HCT116 (cell line): ENCODE data around the gene TRIM14. TPM values are rescaled to one million over a fixed set of nuclear protein-coding genes. Genes with fewer than 3 reads are reported as not detected.

Source experiments
- ATAC-seq: fragments of 200-7000 bp; cut with Tn5 transposase; 2 replicates; pipeline ENCODE4 v1.9.1; 2020; ENCODE audit warnings: mild to moderate bottlenecking, moderate library complexity
- BruUV-seq: library from RNA; stranded (reverse); fragments of 400-500 nt; replicated peaks from 2 replicates; lab custom pipeline; 2021; lab: Mats Ljungman, UMichigan
- CTCF ChIA-PET: fragments of 300-600 bp; sonication (Branson Sonifier 250); formaldehyde crosslinking; loops from one replicate; lab custom pipeline; 2021; ENCODE audit warnings: antibody characterized with exemption; lab: Charles Lee
- POLR2A ChIA-PET: fragments of 300-600, 350-600 bp; sonication (Branson Sonifier 250); formaldehyde crosslinking; loops from one replicate; lab custom pipeline; 2021; ENCODE audit warnings: antibody characterized with exemption; lab: Charles Lee
- RAD21 ChIA-PET, 2 experiments: fragments of 300-600 bp; sonication (Branson Sonifier 250); formaldehyde crosslinking; loops; one replicate each; lab custom pipeline; 2023; ENCODE audit warnings: low total read pairs in 2 of 2; ENCODE audit not compliant: uncharacterized antibody in 2 of 2, unreplicated experiment in 2 of 2, low non-redundant PET in 1 of 2; lab: Charles Lee
- DNase-seq: peaks from one replicate; pipeline ENCODE4 v3.0.0-alpha.2; 2010; ENCODE audit warnings: low read depth, low spot score
- H2AFZ ChIP-seq: fragments of 200-600 bp; shearing (Covaris generic), sonication (generic); 2 replicates; pipeline ENCODE4 v1.6.1; 2017; ENCODE audit warnings: low read depth, mixed run types, mixed read lengths, antibody characterized with exemption, low read length; ENCODE audit not compliant: poor library complexity, severe bottlenecking
- H3K27ac ChIP-seq: 2 replicates; pipeline ENCODE4 v1.5.1; 2012; ENCODE audit warnings: low read depth, low read length
- H3K27me3 ChIP-seq: fragments of 200-600 bp; sonication (generic); 2 replicates; pipeline ENCODE4 v1.6.1; 2016; ENCODE audit warnings: mixed run types, low read length, mixed read lengths; ENCODE audit not compliant: insufficient read depth
- H3K36me3 ChIP-seq, 2 experiments: fragments of 200-500 bp in 1 of 2; fragments of 200-600 bp in 1 of 2; sonication (Bioruptor generic) in 1 of 2; sonication (generic) in 1 of 2; 2 replicates each; pipeline versions ENCODE4 v1.5.1 to v1.6.1; 2014 to 2016; ENCODE audit warnings: low read length in 2 of 2, inconsistent platforms in 1 of 2, mixed read lengths in 1 of 2, mixed run types in 1 of 2; ENCODE audit not compliant: insufficient read depth in 2 of 2, control insufficient read depth in 1 of 2
- H3K4me1 ChIP-seq, 2 experiments: fragments of 200-600 bp in 1 of 2; sonication (generic) in 1 of 2; 2 replicates each; pipeline versions ENCODE4 v1.5.1 to v1.6.1; 2012 to 2017; ENCODE audit warnings: low read length in 2 of 2, inconsistent platforms in 1 of 2, mild to moderate bottlenecking in 1 of 2, mixed read lengths in 1 of 2, mixed run types in 1 of 2, moderate library complexity in 1 of 2; ENCODE audit not compliant: insufficient read depth in 2 of 2, control insufficient read depth in 1 of 2
- H3K4me2 ChIP-seq: fragments of 200-600 bp; sonication (generic); 2 replicates; pipeline ENCODE4 v1.6.1; 2017; ENCODE audit warnings: mixed run types, low read length, mixed read lengths
- H3K4me3 ChIP-seq, 2 experiments: fragments of 200-600 bp in 1 of 2; sonication (generic) in 1 of 2; replicated peaks in 1 of 2; 2 replicates each; pipeline ENCODE4 v1.5.1; 2011 to 2016; ENCODE audit warnings: low read length in 2 of 2, control low read depth in 1 of 2, low read depth in 1 of 2, mild to moderate bottlenecking in 1 of 2, mixed read lengths in 1 of 2, mixed run types in 1 of 2
- H3K79me2 ChIP-seq: fragments of 200-600 bp; sonication (generic); 2 replicates; pipeline ENCODE4 v1.6.1; 2017; ENCODE audit warnings: mild to moderate bottlenecking, mixed run types, low read length, moderate library complexity, mixed read lengths; ENCODE audit not compliant: insufficient read depth
- H3K9ac ChIP-seq: fragments of 200-600 bp; sonication (generic); 2 replicates; pipeline ENCODE4 v1.6.1; 2016; ENCODE audit warnings: low read length, mixed read lengths
- H3K9me2 ChIP-seq: fragments of 200-600 bp; sonication (generic), shearing (Covaris generic); 2 replicates; pipeline ENCODE4 v1.6.1; 2017; ENCODE audit warnings: mixed run types, mild to moderate bottlenecking, moderate library complexity; ENCODE audit not compliant: insufficient read depth
- H3K9me3 ChIP-seq, 2 experiments: fragments of 200-500 bp in 1 of 2; fragments of 200-600 bp in 1 of 2; sonication (Bioruptor generic) in 1 of 2; sonication (generic) in 1 of 2; 2 replicates each; pipeline ENCODE4 v1.6.1; 2014 to 2017; ENCODE audit warnings: low read length in 2 of 2, mixed read lengths in 2 of 2, inconsistent platforms in 1 of 2, low read depth in 1 of 2, mild to moderate bottlenecking in 1 of 2, mixed run types in 1 of 2, moderate library complexity in 1 of 2; ENCODE audit not compliant: control insufficient read depth in 1 of 2, insufficient read depth in 1 of 2
- H4K20me1 ChIP-seq: fragments of 200-600 bp; sonication (generic), shearing (Covaris generic); 2 replicates; pipeline ENCODE4 v1.6.1; 2017; ENCODE audit warnings: mixed run types, mild to moderate bottlenecking, moderate library complexity; ENCODE audit not compliant: insufficient read depth
- FOSL1 ChIP-seq: IDR thresholded peaks from 2 replicates; pipeline ENCODE4 v1.6.1; 2012; ENCODE audit warnings: low read depth
- POLR2AphosphoS5 ChIP-seq: IDR thresholded peaks from 2 replicates; pipeline ENCODE4 v1.6.1; 2011; ENCODE audit warnings: mild to moderate bottlenecking, low read depth, low read length, moderate library complexity
- RAD21 ChIP-seq: IDR thresholded peaks from 2 replicates; pipeline ENCODE4 v1.6.1; 2012; ENCODE audit warnings: low read depth, mild to moderate bottlenecking
- intact Hi-C: fragments of 100-400 bp; cut with micrococcal nuclease; formaldehyde crosslinking; loops from 2 replicates; pipeline ENCODE4 v1.10.0; 2022
- total RNA-seq: library from RNA; stranded (reverse); gene quantifications from one replicate; pipeline ENCODE4 v1.2.1, GENCODE V29; 2021; ENCODE audit not compliant: unreplicated experiment
- TF ChIP-seq, protein P1 (sequence below): IDR thresholded peaks from 2 replicates; pipeline ENCODE4 v1.6.1; 2012; ENCODE audit warnings: low read depth

Gene TRIM14
- total RNA-seq, 1 experiment from 2014 or later = 24.4 TPM

DNA sequence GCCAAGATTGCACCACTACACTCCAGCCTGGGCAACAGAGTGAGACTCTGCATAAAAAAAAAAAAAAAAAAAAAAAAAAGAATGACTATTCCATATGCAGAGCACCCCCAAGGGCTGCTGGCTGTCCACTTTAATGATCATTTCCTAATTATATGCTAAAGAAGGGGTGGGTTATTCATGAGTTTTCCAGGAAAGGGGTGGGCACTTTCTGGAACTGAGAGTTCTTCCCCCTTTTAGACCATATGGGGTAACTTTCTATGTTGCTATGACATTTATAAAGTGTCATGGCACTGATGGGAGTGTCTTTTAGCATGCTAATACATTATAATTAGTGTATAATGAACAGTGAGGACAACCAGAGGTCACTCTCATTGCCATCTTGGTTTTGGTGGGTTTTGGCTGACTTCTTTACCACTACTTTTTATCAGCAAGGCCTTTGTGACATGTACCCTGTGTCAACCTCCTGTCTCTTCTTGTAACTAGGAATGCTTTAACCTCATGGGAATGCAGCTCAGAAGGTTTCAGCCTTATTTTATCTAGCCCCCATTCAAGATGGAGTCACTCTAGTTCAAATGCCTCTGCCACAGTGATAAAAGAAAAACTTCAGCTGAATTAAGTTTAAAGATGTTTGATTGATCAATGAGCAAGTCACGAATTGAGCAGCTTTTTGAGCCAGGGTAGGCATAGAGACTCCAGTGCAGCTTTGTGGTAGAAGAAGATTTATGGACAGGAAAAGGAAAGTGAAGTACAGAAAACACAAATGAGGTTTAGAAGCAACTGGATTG is 69.5 kb downstream of the TRIM14 start:
- RAD21 ChIA-PET = no interaction called here
- TF ChIP-seq RAD21 (no peak), FOSL1 (no peak), POLR2AphosphoS5 (no peak)
- TF ChIP-seq, protein P1, sequence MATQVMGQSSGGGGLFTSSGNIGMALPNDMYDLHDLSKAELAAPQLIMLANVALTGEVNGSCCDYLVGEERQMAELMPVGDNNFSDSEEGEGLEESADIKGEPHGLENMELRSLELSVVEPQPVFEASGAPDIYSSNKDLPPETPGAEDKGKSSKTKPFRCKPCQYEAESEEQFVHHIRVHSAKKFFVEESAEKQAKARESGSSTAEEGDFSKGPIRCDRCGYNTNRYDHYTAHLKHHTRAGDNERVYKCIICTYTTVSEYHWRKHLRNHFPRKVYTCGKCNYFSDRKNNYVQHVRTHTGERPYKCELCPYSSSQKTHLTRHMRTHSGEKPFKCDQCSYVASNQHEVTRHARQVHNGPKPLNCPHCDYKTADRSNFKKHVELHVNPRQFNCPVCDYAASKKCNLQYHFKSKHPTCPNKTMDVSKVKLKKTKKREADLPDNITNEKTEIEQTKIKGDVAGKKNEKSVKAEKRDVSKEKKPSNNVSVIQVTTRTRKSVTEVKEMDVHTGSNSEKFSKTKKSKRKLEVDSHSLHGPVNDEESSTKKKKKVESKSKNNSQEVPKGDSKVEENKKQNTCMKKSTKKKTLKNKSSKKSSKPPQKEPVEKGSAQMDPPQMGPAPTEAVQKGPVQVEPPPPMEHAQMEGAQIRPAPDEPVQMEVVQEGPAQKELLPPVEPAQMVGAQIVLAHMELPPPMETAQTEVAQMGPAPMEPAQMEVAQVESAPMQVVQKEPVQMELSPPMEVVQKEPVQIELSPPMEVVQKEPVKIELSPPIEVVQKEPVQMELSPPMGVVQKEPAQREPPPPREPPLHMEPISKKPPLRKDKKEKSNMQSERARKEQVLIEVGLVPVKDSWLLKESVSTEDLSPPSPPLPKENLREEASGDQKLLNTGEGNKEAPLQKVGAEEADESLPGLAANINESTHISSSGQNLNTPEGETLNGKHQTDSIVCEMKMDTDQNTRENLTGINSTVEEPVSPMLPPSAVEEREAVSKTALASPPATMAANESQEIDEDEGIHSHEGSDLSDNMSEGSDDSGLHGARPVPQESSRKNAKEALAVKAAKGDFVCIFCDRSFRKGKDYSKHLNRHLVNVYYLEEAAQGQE = no peak
- Histone ChIP-seq H3K27ac (no peak overlapping the region), H4K20me1 (no peaks in the 10 kb centered on the region), H3K9ac (no peak overlapping the region), H3K9me2 (no peaks in the 10 kb centered on the region), H3K4me3 (no peak overlapping the region), H3K9me3 (no peaks in the 10 kb centered on the region), H2AFZ (no peak overlapping the region), H3K36me3 (peaks cover 16 to 36% of the 10 kb centered on the region in 2 experiments; a peak in 2 of 4 replicates), H3K79me2 (peaks cover 89% of the 10 kb centered on the region), H3K4me2 (no peak overlapping the region), H3K4me1 (peaks cover 4 to 26% of the 10 kb centered on the region in 2 experiments; a peak in 3 of 4 replicates), H3K27me3 (no peaks in the 10 kb centered on the region)
- DNase-seq = no peak
- no TSS peak for BruUV-seq
- POLR2A ChIA-PET = no interaction called here
- ATAC-seq = no peak
- CTCF ChIA-PET = no interaction called here
- intact Hi-C loops = no loop called here
